ENCODE data around the gene FOXP1.

DNA sequence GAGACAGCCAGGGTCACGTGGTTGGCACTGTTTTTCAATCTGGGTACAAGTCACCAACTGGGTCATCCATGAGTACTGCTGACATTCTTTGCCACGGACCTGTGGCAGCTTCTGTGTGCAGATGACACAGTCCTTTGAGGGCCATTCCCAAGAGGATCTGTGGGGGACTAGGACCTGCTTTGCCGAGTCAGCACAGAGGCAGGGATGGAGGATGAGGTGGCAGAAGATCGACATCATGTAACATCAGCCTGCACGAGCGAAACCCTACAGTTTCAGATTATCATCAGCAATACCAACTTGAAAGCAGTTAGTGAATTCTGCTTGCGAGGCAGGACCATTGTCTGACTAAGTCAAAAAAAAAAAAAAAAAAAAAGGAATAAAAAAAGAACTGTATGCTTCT, 227.7 kb downstream of the FOXP1 start:
- TF ChIP-seq, protein P1, sequence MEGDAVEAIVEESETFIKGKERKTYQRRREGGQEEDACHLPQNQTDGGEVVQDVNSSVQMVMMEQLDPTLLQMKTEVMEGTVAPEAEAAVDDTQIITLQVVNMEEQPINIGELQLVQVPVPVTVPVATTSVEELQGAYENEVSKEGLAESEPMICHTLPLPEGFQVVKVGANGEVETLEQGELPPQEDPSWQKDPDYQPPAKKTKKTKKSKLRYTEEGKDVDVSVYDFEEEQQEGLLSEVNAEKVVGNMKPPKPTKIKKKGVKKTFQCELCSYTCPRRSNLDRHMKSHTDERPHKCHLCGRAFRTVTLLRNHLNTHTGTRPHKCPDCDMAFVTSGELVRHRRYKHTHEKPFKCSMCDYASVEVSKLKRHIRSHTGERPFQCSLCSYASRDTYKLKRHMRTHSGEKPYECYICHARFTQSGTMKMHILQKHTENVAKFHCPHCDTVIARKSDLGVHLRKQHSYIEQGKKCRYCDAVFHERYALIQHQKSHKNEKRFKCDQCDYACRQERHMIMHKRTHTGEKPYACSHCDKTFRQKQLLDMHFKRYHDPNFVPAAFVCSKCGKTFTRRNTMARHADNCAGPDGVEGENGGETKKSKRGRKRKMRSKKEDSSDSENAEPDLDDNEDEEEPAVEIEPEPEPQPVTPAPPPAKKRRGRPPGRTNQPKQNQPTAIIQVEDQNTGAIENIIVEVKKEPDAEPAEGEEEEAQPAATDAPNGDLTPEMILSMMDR (IDR thresholded peaks at IDR 0.05; ENCODE audit: low read depth, low read length), result no peak
- TF ChIP-seq EZH2phosphoT487 (IDR thresholded peaks at IDR 0.05; ENCODE audit: low read depth), result no peak

Measured in OCI-LY3 (cell line).